Fibroblast of villous mesenchyme (primary cell): ENCODE measurements around the gene CITED4. TPM values are rescaled to one million over a fixed set of nuclear protein-coding genes. Genes with fewer than 3 reads are reported as not detected.

ENCODE experiments used
- DNase-seq: peaks from one replicate; pipeline ENCODE4 v3.0.0-alpha.2; 2010; ENCODE audit warnings: low read depth
- H3K4me3 ChIP-seq: 2 replicates; pipeline ENCODE4 v1.5.1; 2011; ENCODE audit warnings: low read depth, mild to moderate bottlenecking, low read length
- CTCF ChIP-seq: IDR thresholded peaks from 2 replicates; pipeline ENCODE4 v1.5.1; 2012; ENCODE audit warnings: low read depth, mild to moderate bottlenecking, low read length; ENCODE audit not compliant: insufficient read depth
- total RNA-seq: library from RNA; depleted of rRNA; stranded (reverse); fragments of >200 nt; gene quantifications from 2 replicates; pipeline ENCODE4 v1.2.3, GENCODE V29; 2012

Gene CITED4
- total RNA-seq, 1 donor, result 1.7 TPM

GRCh38 chr1:40829631-40830245, 32.4 kb downstream of the CITED4 start:
- DNase-seq, result no peak
- no peak for TF ChIP-seq CTCF
- H3K4me3 ChIP-seq, result no peak overlapping the region

GRCh38 chr1:40825996-40826395, 36.2 kb downstream of the CITED4 start:
- TF ChIP-seq CTCF, result no peak
- H3K4me3 ChIP-seq, result no peak overlapping the region
- no peak for DNase-seq

DNA sequence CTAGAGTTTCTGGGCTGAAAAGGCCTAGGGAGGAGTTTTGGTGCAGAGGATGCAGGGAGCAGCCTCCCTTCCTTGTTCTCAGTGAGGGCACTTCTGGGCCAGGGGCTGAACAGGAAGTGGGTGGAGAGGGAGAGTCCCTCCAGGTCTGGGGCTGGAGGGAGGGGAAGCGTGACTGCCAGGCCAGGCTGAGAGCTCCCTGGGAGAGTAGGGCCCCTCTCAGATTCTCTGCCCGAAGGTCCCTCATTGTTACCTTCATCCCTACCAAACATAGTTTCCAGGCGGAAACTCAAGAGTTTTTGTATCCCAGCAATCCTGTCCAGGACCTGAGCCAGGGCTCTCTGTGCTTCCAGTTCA, 36.8 kb downstream of the CITED4 start:
- no peak for DNase-seq
- TF ChIP-seq CTCF, result no peak
- H3K4me3 ChIP-seq, result no peak overlapping the region

DNA sequence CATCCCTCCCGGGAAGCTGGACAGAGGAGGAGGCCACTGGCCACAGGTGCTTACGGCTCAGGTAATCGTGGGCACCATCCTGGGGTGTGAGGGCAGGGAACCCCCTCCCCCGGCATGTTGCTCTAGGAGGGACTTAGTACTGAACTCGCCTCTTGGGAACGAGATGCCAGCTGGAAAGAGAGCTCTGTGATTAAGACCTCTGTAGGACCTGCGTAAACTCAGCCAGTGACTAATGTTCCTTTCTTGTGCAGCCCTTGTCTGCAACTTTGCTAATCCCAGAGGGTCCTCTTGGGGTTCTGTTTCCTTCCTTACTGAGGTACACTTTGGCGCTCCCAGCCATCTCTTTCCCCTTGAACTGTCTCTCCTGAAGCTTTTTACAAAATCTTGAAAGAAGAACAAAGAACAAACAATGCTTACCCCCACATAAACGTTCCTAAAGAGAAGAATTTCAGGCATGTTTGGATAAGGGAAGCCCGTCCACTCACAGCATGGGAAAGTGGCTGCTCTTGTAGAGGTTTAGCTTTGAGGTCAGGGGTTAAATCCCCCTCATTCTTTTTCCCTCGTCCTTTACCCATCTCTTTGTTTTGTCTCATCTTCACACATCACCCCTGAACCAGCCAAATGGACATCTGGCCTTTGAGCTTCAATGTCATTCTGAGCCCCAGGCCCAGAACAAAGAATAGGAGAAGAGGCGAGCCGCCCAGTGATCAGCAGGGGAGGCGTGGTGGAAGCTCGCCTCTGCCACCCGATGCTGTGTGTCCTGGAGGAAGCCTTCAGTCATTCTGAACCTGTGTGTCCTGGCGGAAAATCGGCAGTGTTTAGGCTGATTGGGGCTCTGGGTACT, 37.4 kb downstream of the CITED4 start:
- DNase-seq, result peak; percentile 34
- TF ChIP-seq CTCF, result no peak
- H3K4me3 ChIP-seq, result no peak overlapping the region

- no peak overlapping the region for H3K4me3 ChIP-seq
- DNase-seq, result no peak
- TF ChIP-seq CTCF, result no peak
These were observed 38.2 kb downstream of the CITED4 start for GRCh38 chr1:40823983-40824382.

- H3K4me3 ChIP-seq, result no peak overlapping the region
- TF ChIP-seq CTCF, result no peak
- no peak for DNase-seq
These were observed 38.8 kb downstream of the CITED4 start for GRCh38 chr1:40823345-40823744.

GRCh38 chr1:40822890-40823289, 39.3 kb downstream of the CITED4 start:
- H3K4me3 ChIP-seq, result no peak overlapping the region
- no peak for DNase-seq
- TF ChIP-seq CTCF, result no peak
